ENCODE results near the gene CPNE9.

DNA sequence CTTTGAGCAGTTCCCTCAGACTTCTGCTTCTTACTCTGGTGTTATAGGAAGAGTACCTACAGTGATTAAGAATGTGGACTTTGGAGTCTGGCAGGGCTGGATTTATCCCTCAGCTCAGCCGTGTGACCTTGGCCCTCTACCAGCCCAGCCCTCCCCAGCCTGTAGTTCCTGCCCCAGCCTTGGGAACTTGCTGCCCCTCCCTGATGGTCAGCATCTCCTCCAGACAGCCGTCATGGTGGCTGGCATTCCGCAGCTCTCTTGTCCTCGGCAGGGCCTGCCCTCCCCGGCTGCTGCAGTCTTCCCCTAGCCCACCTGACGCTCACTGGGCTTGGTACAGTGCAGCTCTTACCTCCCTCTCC lies 21.9 kb upstream of the CPNE9 start:
- TF ChIP-seq EZH2phosphoT487 (IDR thresholded peaks at IDR 0.05; ENCODE audit: low read length) (no peak), EZH2 (optimal IDR thresholded peaks at IDR 0.05; ENCODE audit: low read depth, low read length) (no peak)
- TF ChIP-seq, protein P1, sequence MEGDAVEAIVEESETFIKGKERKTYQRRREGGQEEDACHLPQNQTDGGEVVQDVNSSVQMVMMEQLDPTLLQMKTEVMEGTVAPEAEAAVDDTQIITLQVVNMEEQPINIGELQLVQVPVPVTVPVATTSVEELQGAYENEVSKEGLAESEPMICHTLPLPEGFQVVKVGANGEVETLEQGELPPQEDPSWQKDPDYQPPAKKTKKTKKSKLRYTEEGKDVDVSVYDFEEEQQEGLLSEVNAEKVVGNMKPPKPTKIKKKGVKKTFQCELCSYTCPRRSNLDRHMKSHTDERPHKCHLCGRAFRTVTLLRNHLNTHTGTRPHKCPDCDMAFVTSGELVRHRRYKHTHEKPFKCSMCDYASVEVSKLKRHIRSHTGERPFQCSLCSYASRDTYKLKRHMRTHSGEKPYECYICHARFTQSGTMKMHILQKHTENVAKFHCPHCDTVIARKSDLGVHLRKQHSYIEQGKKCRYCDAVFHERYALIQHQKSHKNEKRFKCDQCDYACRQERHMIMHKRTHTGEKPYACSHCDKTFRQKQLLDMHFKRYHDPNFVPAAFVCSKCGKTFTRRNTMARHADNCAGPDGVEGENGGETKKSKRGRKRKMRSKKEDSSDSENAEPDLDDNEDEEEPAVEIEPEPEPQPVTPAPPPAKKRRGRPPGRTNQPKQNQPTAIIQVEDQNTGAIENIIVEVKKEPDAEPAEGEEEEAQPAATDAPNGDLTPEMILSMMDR (IDR thresholded peaks at IDR 0.05; ENCODE audit: low read length), result no peak

All from MM.1S (cell line).